8988T (cell line): ENCODE data around the gene SQOR.

Experiments
- DNase-seq: peaks from one replicate; pipeline ENCODE4 v3.0.0; 2011

Gene SQOR

DNA sequence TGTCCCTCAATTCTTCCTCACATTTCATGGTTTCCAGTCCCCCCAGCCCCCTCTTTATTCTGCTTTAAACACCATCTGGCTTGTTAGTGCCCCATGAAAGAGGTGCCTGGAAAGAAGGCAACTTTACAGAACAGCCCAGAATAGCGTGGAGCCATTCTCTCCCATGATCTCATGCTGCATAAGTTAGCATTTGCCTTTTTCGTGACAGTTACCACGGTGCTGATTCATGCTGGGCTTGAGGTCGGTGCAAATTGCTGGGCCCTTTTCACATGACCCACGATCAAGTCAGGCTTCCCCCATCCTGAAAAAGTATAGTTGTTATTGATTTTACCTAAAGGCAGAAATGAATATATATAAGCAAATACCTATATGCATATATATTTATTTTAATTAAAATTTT is 29.6 kb downstream of the SQOR start:
- DNase-seq, result no peak

DNA sequence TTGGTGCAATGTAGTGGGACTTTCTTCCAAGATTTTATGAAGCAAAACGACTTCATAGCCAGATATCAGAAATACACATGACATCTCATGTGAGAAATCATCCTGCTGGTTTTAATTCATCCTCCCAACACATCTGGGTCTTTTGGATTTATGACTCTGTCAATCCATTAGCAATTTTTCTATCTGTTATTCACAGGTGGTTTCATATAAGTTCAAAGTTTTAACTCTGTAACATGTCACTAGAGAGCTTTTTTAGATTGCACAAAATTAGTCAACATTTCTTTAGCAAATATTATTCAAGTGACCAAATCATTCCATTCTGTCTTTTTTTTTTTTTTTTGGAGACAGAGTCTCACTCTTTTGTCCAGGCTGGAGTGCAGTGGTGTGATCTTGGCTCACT is 30.4 kb downstream of the SQOR start:
- DNase-seq, result no peak

DNA sequence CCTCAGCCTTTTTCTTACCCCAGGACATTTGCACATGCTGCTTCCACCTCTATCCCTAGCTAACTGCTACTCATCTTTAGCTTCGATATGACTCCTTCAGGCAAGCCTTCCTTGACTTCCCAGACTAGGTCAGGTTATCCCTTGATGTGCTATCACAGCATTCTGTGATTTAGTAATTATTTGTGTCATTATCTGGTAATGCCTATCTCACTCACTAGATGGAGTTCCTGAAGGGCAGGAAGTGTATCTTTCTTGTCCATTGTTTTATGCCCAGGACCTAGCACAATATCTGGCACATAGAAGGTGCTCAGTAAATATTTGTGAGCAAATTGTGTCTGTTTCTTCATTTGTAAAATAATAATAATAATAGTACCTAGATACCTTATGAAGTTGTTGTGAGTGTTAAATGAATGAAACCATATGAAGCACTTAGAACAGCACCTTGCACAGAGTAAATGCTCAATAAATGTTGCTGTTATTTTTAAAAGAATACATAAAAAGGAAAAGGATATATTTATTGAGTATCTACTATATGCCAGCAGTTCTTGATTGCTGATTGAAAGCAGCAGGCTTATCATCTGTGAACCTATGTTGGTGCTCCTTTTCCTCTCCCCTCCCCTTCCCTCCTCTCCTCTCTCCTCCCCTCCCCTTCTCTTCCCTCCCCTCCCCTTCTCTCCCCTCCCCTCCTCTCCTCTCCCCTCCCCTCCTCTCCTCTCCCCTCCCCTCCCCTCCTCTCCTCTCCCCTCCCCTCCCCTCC is 31.5 kb downstream of the SQOR start:
- DNase-seq, result no peak

DNA sequence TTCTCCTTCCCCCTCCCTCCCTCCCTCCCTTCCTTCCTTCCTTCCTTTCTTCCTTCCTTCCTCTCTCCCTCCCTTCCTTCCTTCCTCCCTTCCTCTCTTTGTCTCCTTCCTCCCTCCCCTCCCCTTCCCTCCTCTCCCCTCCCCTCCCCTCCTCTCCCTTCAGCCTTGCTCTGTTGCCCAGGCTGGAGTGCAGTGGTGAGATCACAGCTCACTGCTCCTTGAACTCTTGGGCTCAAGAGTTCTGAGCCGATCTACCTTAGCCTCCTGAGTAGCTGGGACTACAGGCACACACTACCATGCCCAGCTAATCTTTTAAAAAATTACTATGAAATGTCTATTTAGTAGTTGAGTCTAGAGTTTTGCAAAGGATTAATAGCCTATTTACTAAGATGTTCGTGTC is 32.2 kb downstream of the SQOR start:
- no peak for DNase-seq

DNA sequence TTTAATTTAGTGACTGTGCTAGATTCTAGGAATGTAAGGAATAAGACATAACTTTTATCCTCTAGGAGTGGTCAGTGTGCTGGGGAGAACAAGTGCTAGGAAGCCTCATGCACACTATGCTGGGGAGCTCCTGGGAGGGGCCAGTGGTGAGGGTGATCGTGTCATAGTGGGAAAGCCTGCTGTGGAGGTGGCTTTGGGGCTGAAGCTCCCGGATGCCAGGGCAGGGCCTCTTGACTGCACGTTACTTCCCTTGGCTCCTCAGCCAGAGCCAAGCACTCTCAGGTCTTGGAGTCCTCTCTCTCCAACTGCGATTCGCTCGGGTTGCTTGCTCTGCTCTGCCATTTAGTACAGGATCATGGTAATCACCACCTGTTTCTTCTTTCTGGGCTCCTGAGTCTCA is 33.6 kb downstream of the SQOR start:
- DNase-seq, result no peak

DNA sequence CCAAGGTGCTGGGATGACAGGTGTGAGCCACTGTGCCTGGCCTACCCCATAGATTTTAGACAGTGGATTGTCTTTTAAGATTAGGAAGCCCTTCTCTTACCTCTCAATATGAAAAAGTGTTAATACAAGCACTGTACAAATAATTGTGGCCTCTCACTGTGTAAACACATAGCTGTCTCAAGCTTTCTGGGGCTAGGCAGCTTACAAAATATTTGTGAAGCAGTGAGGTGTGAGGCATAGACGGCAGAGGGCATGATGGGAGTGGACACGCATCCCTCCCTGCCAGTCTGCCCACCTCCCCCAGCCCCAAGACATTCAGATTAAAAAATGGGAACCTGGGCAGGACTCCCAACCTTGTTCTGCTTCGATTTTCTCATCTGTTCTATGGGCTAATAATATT is 34.6 kb downstream of the SQOR start:
- DNase-seq, result no peak

DNA sequence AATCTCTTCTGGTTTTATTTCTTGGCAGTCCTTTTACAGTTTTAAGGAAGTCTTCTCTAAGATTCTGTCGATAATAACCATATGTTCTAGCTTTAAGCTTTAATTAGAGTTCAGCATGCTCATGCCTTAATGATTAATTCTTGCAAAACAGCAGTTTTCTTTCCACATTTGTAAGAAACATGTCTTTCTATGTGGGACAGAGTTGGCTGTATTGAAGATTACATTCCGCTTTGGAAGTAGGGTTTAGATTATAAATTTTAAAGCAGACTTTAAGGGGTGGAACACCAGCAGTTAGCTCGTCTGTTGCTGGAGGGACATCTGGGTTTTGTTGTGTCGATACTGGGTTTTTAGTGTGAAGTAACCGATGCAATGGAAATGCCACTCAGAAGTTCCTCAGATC is 35.3 kb downstream of the SQOR start:
- DNase-seq, result no peak

DNA sequence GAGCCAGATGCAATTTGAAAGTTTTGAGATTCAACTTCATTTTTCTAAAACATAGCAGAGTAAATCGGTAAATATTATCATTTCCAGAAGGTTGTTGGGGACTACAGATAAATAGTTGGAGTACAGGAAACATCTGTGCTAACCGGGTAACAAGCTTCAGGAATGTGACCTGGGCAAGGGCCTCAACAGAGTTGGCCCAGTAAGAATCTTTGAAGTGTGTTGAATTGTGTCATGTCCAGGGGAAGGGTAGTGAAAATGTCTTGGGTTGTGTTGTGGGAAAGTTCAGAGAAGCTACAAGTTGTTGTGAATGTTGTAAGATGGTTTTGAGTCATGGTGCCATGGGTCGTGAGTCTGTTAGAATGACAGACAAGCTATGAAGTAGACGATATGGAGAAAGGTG is 35.7 kb downstream of the SQOR start:
- DNase-seq, result no peak

DNA sequence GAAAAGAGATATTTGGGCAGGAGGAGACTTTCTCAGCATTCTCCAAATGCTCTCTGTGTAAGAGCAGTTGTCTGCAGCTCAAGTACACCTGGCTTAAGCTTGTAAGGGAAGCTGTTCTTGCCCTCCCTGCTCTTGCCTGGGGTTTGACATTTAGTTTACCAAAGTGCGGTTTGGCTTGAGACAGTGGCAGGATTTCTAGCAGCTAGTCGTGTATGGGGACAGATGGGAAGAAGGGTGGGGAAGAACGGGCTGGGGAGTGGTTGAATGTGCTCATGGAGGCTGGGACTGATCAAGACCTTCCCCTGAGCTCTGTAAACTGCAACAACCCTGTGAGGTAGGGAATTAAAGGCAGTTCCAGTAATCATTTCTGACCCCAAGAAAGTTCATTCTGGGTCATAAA is 39.8 kb downstream of the SQOR start:
- DNase-seq, result no peak

DNA sequence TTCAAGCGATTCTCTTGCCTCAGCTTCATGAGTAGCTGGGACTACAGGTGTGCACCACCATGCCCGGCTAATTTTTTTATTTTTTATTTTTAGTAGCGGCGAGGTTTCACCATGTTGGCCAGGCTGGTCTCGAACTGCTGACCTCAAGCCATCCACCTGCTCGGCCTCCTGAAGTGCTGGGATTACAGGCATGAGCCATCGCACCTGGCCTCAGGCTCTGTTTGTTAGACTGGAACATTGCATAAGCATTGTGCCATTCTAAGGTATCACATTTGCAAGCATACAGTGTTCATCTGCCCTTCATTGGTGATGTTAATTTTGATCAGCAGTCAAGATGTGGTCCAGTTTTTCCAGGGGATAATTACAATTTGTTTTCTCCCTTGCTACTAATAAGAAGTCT is 43.0 kb downstream of the SQOR start:
- DNase-seq, result no peak

DNA sequence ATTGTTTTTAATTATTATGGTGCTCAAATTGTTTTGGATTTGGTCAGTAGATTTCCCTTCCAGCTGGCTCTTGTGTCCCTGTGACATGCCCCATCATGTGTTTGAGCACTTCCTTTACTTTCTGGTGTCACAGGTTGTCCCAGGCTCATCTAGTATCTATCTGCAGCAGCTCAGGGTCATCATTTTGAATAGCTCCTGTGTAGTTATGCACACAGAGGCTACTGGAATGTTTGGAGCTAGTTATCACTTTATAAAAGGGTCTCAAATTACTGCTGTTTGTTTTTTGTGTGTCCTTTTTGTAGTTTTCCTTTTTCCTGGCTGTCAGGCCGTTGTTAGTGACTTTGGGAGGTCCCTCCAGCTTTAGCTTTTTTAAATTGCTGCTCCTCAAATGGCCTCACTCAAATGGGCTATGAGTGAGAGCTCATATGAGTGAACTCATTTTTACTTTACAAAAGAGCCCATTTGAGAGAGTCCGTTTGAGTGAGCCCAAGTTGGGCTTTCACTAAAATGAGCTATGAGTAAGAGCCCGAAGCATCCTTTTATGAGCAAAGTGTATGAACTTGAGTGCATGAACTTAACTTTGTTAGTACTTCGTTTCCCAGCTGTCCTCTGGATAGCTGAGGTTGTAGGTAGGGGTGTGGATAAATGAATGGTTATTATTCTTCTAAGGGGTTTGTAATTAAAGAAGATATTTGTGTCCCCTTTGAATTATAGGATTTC is 43.8 kb downstream of the SQOR start:
- DNase-seq, result no peak

DNA sequence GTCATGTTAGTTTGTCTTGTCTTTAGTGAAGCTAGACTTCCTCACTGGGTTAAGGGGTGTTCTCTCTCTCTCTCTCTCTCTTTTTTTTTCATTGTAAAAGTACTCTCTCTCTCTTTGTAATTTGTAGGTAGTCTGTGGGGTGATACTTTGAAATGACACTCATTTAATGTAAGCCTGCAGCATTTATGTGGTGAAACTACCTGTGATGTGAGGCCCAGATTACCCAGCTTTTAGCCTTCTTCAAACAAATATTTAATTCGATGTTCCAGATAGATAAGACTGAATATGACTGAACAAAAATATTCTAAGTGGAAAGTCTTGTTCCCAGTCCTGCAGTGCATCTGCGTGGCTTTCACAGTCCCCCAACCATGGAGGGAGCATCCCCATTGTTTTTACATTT is 49.7 kb downstream of the SQOR start:
- no peak for DNase-seq

DNA sequence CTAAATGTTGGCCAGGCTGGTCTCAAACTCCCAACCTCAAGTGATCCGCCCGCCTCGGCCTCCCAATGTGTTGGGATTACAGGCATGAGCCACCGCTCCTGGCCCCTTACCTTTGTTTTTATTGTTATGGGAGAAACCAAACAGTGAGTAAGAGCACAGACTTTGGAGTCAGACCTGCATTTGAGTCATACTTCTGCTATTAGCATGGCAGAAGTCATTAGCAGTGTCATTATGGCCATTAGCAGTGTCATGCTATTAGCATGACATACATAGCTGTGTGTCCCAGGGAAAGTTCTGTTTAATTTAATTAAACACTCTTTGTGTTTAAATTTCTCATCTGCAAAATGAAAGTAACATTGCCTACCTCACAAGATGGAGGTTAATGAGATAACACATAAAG is 54.8 kb downstream of the SQOR start:
- no peak for DNase-seq

DNA sequence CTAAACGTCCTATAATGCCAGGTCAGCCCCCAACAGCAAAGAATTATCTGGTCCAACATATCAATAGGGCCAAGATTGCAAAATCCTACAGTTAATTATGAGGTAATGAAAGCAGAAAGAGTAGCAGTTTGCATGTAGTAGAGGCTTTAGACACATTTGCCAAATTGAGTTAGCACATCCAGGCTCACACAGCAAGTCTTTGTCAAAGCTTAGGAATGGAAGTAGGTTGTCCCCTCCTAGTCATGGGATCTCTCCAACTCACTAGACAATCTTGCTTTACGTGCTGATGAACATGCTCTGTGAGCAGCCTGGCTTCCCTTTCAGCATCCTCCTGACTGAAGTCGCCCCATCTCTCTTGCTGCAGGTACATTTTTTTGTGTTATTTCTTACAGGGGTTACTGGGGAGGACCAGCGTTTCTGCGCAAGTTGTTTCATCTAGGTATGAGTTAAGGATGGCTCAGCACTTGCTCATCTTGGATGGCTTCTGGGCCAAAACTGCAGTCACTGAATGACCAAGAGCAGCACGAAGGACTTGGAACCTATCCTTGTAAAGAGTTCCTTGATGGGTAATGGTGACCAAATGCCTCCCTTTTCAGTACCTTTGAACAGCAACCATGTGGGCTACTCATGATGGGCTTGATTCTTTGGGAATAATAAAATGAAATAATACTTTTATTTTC is 55.9 kb downstream of the SQOR start:
- no peak for DNase-seq

DNA sequence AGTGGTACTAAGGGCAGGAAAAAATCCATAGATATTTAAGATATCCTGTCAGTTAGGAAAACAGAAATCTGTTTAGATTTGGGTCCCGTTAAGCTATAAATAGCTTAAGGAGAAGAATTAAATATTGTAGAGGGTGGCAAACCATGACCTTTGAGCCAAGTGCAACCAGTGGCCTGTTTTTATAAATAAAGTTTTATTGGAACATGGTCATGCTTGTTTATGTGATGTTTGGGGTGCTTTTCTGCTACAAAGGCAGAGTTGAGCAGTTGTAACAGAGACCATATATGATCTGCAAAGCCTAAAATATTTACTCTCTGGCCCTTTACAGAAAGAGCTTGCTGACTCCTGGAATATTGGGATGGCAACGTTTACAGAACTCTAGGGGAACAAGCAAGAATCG is 66.3 kb downstream of the SQOR start:
- no peak for DNase-seq

DNA sequence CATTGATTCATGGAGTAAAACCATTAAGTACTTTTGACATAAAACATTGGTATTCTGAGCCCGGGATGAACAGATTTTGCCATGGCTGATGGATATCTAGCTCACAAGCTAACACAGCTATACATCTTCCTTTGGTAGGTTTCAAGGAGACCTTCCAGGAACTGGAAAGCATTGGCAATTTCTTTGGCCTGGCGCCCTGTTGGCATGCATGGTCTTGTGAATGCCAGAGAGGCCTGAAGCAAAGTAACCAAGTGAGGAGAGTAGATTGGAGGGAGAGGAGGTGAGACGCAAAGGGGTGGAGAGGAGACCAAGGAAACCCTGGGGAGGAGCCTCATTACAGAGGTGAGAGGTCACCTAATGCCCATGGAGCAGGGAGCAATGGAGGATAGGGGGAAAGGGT is 67.2 kb downstream of the SQOR start:
- DNase-seq, result no peak

DNA sequence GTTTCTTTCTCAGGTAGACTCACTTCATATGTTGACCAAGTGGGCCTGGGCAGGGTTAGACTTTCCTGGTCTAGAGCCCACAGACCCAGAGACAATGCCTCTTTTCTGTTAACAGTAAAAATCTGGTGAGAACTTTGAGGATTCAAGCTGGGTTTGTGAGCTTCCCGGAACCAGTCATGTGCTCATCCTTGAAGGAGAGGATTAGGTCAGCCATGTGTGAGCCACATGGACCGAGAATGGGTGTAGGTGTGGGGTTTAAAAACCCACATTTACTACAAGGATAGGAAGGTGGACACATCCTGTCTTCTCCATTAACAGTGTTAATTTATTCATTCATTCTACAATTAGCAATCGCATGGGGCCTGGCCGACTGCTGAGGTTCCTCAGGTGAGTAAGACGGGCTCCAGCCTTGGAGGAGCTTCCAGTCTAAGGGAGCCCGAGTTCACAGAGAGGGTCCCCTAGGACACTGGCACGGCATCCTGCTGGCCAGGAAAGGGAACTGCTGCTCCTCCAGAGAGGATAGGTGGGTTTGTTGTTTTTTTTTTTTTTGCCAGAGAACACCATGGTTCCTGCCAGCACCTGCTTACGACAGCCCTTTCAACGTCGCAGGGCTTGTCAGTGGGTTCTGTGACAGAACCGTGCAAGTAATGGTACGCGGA is 69.0 kb downstream of the SQOR start:
- no peak for DNase-seq

DNA sequence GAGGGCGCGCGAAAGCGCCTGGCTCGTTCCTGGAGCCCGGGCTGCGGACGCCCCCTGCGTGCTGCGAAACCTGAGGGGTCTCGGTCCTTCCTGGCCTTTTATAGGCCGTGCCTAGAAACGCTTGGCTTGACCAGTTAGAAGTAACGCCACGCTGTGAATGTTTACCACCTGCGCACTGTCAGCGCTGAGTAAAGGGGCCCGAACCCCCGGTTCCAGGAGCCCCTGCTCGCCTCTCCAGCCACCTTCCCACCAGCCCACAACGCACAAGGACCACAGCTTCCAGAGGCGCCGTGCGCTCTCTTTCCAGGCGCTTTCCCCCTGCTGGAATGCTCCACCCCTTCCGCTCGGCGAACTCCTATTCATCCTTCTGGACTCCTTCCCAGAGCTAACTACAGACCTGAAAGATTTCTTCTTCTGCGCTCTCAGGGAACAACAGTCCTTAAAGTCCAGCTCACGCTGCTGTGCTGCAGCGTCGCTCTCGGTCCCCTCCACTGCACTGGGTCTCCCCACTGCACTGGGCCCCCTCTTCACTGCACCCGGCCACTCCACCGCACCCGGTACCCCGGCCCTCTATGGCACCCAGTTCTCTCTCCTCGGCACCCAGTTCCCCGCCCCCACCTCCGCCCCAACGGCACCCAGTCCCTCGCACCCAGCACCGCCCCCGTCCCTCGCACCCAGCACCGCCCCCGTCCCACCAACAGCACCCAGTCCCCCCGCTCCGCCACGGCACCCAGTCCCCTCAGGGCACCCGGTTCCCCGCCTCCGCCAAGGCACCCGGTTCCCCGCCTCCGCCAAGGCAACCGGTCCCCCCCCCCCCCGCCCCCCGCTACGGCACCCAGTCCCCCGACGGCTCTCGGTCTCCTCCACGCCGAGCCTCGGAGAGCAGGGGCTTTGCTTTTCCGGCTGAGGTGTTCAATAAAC is 69.8 kb downstream of the SQOR start:
- DNase-seq, result no peak

DNA sequence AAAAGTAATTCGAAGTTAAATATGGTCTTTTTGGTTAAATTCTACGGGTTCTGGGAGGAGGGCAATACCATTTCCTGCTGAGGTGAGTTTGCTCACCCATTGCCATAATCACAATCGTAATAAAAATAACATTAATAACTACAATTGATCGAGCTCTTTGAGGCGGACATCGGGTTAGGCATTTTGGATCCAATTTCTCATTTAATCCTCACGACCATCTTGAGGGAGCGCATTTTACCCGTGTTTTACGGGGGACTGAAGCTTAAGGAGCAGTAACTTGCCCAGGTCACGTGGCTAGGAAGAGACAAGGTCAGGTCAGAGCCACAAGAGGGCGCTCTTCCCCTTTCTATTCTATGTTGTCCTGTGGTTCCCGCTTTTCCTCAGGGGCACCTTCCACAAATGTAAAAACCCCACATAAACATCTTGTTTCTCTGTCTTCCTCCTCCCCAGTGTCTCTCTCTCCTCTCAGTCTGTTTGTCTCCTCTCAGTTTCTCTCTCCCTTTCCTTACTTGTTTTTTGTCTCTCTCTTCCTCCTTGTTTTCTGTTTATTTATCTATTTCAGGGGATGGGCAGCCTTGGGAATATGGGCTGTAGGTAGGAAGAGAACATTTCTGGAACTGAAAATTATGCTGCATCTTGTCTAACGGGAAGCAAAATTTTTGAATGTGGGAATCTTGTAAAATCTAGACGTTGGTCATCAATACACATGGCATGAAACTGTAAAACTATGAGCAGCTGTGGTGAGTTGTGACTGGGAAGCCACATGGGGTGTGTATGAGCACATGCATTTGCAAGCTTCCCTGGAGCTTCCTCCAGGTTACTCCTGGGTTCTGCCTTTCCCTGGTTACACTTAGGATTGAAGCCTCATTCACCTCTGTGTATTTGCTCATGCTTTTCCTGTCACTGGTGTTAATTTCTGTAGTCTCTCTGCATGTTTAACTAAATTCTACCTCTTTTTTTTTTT is 71.0 kb downstream of the SQOR start:
- DNase-seq, result no peak

DNA sequence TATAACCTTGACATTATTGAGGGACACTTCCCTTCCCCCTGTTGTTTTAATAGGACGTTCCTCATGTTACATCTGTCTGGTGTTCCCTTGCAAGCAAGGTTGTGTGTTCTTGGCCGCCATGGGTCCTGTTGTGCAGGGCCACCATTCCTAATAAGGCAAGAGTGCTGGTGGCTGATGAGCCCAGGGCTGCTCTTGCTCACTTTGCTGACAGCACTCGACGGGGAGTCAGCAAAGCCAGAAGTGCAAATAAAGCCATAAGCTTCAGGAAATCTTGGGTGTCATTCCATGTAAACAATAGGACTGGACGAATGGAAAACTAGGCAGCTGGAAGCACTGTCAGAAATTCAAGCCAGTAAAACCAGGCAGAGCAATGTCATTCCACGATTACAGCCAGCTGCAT is 75.8 kb downstream of the SQOR start:
- DNase-seq, result no peak
